ENCODE measurements around the gene EIF4E2. TPM values are rescaled to one million over a fixed set of nuclear protein-coding genes. Genes with fewer than 3 reads are reported as not detected.

EIF4E2 gene, protein sequence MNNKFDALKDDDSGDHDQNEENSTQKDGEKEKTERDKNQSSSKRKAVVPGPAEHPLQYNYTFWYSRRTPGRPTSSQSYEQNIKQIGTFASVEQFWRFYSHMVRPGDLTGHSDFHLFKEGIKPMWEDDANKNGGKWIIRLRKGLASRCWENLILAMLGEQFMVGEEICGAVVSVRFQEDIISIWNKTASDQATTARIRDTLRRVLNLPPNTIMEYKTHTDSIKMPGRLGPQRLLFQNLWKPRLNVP
- total RNA-seq, result 60.0 and 179 TPM in 2 replicates

DNA sequence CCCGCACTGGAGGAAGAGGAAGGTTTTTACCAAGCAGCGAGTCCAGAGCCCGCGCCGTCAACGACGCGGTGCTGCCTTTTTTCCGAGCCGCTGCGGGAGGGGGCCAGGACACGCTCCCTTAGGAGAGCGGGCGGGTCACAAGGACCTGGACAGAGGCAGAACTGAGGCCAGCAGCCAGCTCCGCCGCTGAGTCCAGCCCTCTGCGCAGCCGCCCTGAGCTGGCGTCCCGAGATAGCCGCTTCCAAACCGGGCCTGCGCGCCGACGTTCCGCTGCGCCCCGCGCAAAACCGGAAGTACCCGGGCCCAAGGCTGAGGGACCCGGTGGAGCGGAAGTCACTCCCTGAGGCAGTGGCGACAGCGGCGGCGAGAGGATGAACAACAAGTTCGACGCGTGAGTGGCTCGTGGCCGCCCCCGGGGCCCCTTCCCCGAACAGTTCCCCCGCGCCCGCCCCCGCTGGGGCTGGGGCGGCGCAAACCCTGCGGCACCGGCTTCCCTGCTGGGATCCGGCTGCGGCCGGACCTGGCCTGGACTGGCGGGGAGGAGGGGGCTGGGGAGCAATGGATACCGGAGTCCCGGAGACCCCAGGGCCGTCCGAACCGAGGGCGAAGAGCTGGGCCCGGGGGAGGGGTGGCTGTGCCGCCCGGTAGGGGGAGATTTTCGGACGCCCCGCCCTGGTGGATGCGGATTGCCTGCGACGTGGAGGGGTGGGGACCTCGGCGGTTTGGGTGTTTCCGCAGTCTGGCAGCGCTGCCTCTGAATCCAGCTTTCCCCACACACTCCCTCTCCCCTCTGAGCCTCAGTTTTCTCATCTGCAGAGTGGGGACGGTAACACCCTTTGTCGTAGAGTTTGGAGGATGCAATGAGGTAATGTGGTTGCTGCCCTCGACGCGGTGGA is at the start of gene EIF4E2, which contains the start of gene TIGD1:
TSS of gene EIF4E2 (plus strand) at position 336 of the 896 bp plus-strand sequence. CDS start at position 372, 36 bp downstream.
TSS of gene TIGD1 (minus strand) at position 204 of the 896 bp plus-strand sequence. CDS start 675 bp downstream, outside the sequence.
- DNase-seq (ENCODE audit: low read depth), result peak; percentile 80

GRCh38 chr2:232501331-232501771 is 49.1 kb upstream of the EIF4E2 start:
- no peak for DNase-seq (ENCODE audit: low read depth)

DNA sequence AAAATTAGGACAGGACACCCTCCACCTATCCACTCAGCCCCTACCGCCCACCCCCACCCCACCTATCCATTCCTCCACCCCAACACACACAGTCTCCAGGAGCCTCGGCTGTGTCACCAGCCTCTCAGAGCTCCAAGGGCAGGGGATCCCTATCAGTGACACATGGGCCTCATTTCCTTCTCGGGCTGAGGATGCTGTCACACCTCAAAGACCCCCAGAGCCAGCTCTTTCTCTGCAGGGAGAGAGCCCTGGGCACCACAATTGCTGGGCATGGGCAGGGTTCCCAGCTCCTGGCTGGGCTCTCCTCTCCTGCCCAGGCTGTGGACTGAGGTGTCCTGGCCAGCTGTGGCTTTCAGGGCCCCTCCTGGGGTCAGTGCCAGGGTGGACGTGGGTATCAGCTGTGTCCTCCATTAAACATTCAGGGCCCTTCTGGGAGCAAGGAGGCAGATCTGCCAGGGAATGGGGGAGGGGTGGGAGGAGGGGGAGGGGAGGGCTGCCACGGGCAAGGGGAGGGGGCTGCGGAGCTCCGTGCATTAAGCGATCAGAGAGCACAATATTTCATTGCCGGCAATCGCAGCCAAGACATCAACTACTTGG is 48.6 kb upstream of the EIF4E2 start:
- DNase-seq (ENCODE audit: low read depth), result no peak

DNA sequence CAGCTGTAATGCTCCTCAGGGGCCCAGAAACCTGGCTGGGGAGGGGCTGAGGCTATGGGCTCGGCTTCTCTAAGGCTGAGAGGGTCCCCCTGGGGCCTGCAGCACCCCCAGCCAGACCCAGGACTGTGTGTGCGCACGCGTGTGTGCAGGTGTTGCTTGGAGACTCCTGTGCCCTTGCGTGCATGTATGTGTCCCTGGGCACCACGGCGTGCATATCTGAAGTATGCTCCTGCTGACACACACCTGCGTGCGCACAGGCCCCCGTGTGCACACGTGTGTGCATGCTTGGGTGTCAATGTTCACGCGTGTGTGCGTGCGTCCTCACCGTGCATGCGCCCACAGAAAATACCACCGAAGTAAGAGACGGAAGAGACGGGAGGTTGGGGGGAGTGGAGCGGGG is 48.0 kb upstream of the EIF4E2 start:
- no peak for DNase-seq (ENCODE audit: low read depth)

- DNase-seq (ENCODE audit: low read depth), result no peak
Measured at GRCh38 chr2:232502911-232503808, 47.3 kb upstream of the EIF4E2 start.

- no peak for DNase-seq (ENCODE audit: low read depth)
Measured at GRCh38 chr2:232503809-232504323, 46.6 kb upstream of the EIF4E2 start.

DNA sequence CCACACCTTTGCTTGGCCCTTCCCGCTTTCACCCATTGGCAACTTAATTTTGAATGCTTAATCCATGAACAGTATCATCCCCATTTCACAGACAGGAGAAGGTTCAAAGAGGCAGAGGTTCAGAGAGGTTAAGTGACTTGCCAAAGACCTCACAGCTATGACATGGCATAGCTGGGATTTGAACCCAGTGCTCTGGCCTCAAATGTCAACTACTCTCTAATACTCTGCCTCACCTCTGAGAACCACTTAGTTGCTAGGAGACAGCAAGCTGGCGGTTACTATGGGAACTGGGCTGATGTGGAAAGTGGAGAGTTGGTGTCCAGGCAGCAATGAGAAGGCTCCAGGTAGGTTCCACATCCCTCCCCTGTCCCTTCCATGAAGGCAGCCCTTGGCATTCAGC is 46.1 kb upstream of the EIF4E2 start:
- DNase-seq (ENCODE audit: low read depth), result peak; percentile 6

DNA sequence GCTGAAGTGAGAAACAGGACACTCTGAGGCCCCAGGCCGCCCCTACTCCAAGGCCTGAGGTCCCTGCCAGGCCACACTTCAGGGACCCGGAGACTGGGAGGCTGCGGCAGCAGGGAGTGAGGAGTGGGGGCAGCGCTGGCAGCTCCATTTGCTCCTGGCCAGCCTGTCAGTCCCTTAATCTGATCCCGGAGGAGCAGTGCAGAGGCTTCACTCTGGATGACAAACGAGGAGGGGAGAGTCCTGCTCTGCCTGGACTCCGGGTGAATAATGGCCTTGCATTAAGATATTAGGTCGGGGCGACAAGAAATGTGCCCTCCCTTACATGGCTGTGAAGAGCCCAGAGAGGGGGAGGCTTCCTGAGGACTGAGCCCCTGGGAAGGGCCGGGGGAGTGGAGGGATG is 44.6 kb upstream of the EIF4E2 start:
- DNase-seq (ENCODE audit: low read depth), result no peak

GRCh38 chr2:232506709-232507108 is 43.8 kb upstream of the EIF4E2 start:
- DNase-seq (ENCODE audit: low read depth), result no peak

- no peak for DNase-seq (ENCODE audit: low read depth)
Measured at GRCh38 chr2:232508251-232508650, 42.2 kb upstream of the EIF4E2 start.

DNA sequence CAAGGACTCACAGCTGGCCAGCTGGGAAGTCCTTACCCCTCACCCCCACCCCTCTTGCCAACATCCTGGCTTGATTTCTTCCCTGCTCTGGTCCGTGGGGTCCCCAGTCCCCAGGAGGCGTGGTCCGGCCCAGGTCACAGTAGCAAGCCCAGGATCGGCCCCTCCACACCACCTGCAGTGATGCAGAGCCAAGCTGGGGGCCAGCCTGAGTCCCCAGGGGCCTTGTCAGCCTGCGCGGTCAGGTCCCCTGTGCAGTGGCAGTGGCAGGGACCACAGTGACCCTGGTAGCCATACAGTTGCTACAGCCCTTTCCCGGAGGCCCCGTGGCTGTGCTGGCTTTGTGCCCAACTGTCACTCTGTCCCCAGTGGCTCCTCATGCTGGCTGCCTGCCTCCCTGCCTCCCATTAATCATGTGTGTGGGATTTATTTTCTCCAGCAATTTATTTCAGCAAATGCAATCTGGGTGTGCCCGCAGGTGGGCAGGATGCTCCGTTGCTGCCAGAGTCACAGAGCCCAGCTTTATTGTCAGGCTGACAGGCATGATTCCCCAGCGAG is 39.1 kb upstream of the EIF4E2 start:
- DNase-seq (ENCODE audit: low read depth), result no peak

- no peak for DNase-seq (ENCODE audit: low read depth)
Measured at GRCh38 chr2:232512602-232513001, 37.9 kb upstream of the EIF4E2 start.

GRCh38 chr2:232513353-232513752 is 37.1 kb upstream of the EIF4E2 start:
- no peak for DNase-seq (ENCODE audit: low read depth)

- DNase-seq (ENCODE audit: low read depth), result no peak
Measured at GRCh38 chr2:232515639-232516038, 34.9 kb upstream of the EIF4E2 start.

GRCh38 chr2:232516551-232516950 is 33.9 kb upstream of the EIF4E2 start:
- DNase-seq (ENCODE audit: low read depth), result no peak

- DNase-seq (ENCODE audit: low read depth), result no peak
Measured at GRCh38 chr2:232518844-232519243, 31.6 kb upstream of the EIF4E2 start.

GRCh38 chr2:232519581-232520438 is 30.7 kb upstream of the EIF4E2 start, which contains the start of gene PRSS56:
PRSS56 (plus strand) TSS chr2:232520388; CDS start chr2:232520599, 211 bp downstream.
- DNase-seq (ENCODE audit: low read depth), result no peak

DNA sequence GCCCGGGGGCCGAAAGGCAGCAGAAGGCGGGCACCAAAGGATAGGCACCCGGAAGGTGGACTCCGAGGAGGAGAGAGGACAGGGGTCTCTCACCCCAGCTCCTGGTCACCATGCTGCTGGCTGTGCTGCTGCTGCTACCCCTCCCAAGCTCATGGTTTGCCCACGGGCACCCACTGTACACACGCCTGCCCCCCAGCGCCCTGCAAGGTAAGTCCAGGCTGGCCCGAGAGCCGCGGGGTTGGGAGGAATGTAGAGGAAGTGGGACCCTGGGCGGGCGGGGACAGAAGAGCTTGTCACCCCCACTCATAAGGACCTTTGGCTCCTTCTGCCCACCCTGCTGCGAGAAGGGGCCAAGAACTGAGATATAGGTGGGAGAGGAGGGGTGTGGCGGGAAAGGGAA is 30.0 kb upstream of the EIF4E2 start:
- no peak for DNase-seq (ENCODE audit: low read depth)

- no peak for DNase-seq (ENCODE audit: low read depth)
Measured at GRCh38 chr2:232521098-232521497, 29.4 kb upstream of the EIF4E2 start.
